Activated CD8-positive, alpha-beta memory T cell treated with anti-CD3 and anti-CD28 coated beads, Interleukin-2, amount 10 ng/mL, durations not matched to agents 7 days and 5 days (primary cell): Measurements from ENCODE around the gene RAB12. TPM values are rescaled to one million over a fixed set of nuclear protein-coding genes. Genes with fewer than 3 reads are reported as not detected.

Experiments
- ATAC-seq: fragments of 150-1000 bp; cut with Tn5 transposase; one replicate; pipeline ENCODE4 v1.10.0; 2021; ENCODE audit warnings: moderate library complexity
- CTCF ChIA-PET: fragments of 350-600 bp; sonication (Branson Sonifier 250); formaldehyde crosslinking; loops from one replicate; lab custom pipeline; 2021; ENCODE audit warnings: antibody characterized with exemption; lab: Charles Lee
- DNase-seq: peaks from one replicate; pipeline ENCODE4 v3.0.0-alpha.2; 2020
- H3K27ac Mint-ChIP-seq: one replicate; pipeline ENCODE4 v1.8.0; 2021; ENCODE audit warnings: mild to moderate bottlenecking, mixed read lengths
- H3K27me3 Mint-ChIP-seq: one replicate; pipeline ENCODE4 v1.8.0; 2021; ENCODE audit warnings: mixed read lengths
- H3K36me3 Mint-ChIP-seq: one replicate; pipeline ENCODE4 v1.8.0; 2021; ENCODE audit warnings: mild to moderate bottlenecking, mixed read lengths
- H3K4me1 Mint-ChIP-seq: one replicate; pipeline ENCODE4 v1.8.0; 2021; ENCODE audit warnings: mixed read lengths
- H3K4me3 Mint-ChIP-seq: one replicate; pipeline ENCODE4 v1.8.0; 2021; ENCODE audit warnings: mild to moderate bottlenecking, moderate library complexity, mixed read lengths
- H3K9me3 Mint-ChIP-seq: one replicate; pipeline ENCODE4 v1.8.0; 2022; ENCODE audit warnings: low read depth, mixed read lengths
- total RNA-seq, 2 experiments: library from RNA; stranded (reverse); gene quantifications; one replicate each; pipeline ENCODE4 v1.2.3, GENCODE V29; 2021

The RAB12 gene
- total RNA-seq, 2 experiments from 2014 or later, result 13.6 to 15.2 TPM

- Mint-ChIP-seq H3K9me3 (no peaks in the 10 kb centered on the region), H3K4me3 (no peak overlapping the region), H3K27me3 (peaks cover 2% of the 10 kb centered on the region), H3K4me1 (no peaks in the 10 kb centered on the region), H3K36me3 (no peaks in the 10 kb centered on the region), H3K27ac (no peak overlapping the region)
- no peak for DNase-seq
- no peak for ATAC-seq
- CTCF ChIA-PET, result interaction anchor here (1.5 to 2.8 kb wide), 2 partner anchors 8 to 300 kb away, joined by 8 to 12 read pairs; no protein-coding TSS in a partner anchor
Observed at GRCh38 chr18:8688216-8688800, 79.1 kb downstream of the RAB12 start.

- Mint-ChIP-seq H3K9me3 (no peaks in the 10 kb centered on the region), H3K27me3 (peaks cover 2% of the 10 kb centered on the region), H3K4me1 (no peaks in the 10 kb centered on the region), H3K27ac (no peak overlapping the region), H3K36me3 (no peaks in the 10 kb centered on the region), H3K4me3 (no peak overlapping the region)
- DNase-seq, result no peak
- CTCF ChIA-PET, result interaction anchor here (2.8 kb wide), 1 partner anchor 7 kb away, joined by 12 read pairs; no protein-coding TSS in a partner anchor
- ATAC-seq, result no peak
Observed at GRCh38 chr18:8688816-8689215, 79.6 kb downstream of the RAB12 start.

Other genes with a start within 250 kb of the RAB12 start
- gene MTCL1, start 96.1 kb downstream of the RAB12 start, total RNA-seq, result under 1 TPM; 0.41 to 0.59 TPM